HG03457 (cell line): Measurements from ENCODE around the gene RDH14.

Experiments used
- ATAC-seq: cut with Tn5 transposase; IDR thresholded peaks from one replicate; pipeline ENCODE4 v1.9.1; 2021; ENCODE audit warnings: moderate number of reproducible peaks; ENCODE audit not compliant: unreplicated experiment

Gene RDH14

GRCh38 chr2:18560031-18560796, at the start of gene RDH14:
Gene RDH14 (minus strand): TSS chr2:18560653. CDS start chr2:18560572, 81 bp downstream.
- ATAC-seq: peak; percentile 94

DNA sequence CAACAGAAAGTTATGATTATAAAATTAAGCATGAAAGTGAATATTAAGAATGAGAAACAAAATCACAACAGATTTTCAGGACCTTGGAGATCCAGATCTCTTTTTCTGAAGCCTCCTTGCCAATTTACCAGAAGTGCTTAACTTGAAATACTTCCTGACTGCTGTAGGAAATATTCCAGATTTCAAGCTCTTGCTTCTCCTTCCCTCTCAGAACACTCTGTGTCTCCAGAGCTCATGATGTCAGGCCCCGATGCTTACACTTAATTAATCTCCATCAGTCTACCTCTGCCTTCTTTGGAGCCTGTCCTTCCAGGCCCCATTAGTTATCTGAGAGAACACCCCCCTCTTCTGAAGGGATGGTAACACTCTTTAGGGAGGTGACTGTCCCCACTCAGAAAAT, 49.6 kb upstream of the RDH14 start:
- no peak for ATAC-seq

DNA sequence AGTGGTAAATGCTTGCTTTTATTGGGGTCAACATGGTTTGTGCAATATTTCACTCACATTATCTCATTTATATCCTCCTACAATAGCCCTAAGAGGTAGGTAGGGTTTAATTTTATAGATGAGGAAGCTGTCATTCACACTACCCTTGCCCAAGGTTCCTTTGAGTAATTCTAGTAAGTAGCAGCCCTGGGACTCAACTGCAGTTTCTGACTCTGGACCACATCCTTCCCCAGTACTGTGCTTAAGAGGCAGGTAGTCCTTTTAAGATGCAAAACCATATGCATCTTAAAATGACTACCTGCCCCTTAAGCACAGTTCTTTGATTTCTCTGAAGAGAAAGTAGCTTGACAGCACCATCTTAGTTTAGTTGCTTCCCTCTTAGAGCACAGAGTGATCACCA, 44.7 kb upstream of the RDH14 start:
- no peak for ATAC-seq

- ATAC-seq: no peak
Observed at GRCh38 chr2:18604531-18604885, 44.1 kb upstream of the RDH14 start.

DNA sequence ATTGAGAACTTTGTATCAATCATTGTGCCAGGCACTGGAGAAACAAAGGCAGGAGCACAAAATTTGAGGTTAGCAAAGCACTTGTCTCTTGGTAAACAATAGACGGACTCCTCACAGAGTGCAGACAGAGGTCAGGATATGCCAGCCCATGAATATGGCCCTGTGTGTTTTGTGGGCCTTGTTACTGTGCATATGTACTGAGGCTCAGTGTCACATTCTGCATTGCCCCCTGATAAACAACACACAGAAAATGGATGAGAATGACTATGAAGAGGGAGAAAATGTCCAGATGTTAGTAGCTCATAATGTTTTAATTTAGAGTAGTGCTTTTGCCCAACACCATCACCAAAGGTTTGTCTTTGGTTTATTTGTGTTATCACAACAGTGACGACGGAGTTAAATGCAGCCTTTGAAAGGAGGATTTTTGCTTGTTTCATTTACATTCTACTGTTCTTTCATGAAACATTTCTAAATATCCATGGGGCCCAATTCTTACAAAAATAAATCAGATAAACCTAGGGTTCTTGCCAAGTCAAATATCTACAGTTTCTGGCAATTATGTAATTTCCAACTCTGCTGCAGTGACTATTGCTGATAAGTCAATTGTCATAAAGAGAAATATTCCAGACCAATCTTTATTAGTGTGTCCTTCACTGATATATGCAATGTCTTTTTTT, 43.5 kb upstream of the RDH14 start:
- no peak for ATAC-seq

DNA sequence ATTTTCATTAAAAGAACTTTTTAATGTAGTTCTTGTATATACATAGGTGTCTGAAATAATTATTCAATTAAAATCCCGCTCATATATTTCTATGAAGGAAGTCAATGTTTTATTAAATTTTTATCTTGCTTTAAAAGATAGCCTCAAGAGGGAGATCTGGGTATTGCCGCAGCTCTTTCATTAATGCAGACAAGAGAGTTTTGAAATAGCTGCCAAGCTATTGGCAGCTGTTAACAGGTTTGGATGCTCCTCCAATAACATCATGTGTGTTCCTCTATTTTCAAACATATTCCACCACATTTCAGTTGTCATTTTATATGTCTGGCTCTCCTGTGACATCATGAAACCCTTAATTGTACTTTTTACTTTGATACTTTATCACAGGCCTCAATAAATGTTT, 41.8 kb upstream of the RDH14 start:
- ATAC-seq: no peak

DNA sequence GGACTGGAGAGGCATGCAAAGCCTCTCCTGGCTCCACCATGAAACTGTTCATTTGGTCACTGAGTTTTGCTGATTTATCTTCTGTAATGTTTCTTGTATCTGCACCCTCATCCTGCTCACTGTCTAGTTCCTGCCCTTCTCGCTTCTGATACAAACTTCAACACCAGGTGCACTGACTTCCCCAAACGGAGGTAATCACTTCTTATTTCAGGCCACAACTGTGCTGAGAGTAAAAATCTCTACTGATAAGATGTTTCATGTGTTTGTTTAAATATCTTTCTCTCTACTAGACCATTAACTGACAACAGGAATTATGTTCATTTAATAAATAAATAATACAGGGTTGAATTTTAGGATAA, 39.8 kb upstream of the RDH14 start:
- no peak for ATAC-seq

DNA sequence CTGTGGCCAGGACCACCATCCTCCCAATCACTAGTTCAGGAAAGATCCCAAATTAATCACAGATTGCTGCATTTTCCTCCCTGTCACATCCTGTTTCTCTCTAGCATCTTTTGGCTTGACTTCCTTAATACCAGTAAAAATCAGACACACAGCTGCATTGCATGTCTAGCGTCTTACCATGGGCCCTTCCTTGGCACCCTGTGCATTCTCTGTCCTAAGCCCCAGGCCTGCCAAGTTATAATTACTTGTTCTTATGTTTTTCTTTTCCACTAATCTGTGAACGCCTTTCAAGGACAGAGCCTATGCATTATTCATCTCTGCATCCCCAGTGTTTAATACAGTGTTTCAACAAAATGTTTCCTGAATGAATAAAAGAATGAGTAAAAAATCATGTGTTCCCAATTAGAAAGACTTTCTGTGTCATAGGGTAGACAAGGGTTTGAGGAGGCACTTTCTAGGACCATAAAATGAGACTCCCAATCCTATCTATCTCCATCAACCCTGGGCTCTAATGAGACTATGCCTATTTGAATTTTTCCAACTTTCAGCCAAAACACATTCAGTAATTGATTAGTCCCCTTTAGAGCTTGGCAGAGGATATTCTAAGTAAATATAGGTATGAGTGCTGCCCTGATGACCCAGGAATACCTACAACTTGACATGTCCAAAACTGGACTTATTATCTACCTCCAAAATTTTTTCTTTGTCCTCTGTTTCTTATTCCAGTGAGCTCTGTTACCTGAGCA, 39.2 kb upstream of the RDH14 start:
- ATAC-seq: no peak

DNA sequence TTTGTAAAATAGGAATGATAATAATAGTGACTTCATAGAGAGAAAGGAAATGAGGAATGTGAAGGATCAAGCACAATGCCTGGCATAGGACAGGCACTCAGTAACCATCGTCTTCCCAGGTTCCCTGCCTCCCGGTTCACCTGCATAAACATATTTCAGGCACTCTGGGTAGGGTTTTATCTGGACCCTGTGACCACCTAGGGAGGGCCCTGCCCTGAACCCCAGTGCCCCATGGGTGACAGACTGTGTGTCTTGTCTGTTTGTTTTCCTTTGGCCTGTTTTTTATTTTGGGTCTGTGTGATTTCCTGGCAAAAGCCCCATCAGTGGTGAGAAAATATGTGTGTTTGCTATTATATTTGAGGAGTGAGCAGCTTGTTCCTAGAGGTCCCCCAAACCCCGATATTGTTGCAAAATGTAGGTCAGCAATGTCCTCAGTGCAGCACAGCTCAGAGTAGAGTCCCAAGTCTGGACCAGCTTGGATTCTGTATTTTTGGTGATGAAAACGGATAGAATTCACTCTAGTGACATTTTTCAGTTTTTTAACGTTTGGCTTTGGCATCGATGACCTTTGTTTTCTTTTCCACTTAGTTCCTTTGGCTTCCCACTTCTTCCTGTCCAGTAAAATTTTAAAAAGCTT, 38.5 kb upstream of the RDH14 start:
- ATAC-seq: no peak

GRCh38 chr2:18597618-18598017, 37.2 kb upstream of the RDH14 start:
- ATAC-seq: no peak

- ATAC-seq: no peak
Observed at GRCh38 chr2:18596993-18597392, 36.5 kb upstream of the RDH14 start.

GRCh38 chr2:18593496-18593895, 33.0 kb upstream of the RDH14 start:
- ATAC-seq: no peak

GRCh38 chr2:18592372-18592771, 31.9 kb upstream of the RDH14 start:
- no peak for ATAC-seq

DNA sequence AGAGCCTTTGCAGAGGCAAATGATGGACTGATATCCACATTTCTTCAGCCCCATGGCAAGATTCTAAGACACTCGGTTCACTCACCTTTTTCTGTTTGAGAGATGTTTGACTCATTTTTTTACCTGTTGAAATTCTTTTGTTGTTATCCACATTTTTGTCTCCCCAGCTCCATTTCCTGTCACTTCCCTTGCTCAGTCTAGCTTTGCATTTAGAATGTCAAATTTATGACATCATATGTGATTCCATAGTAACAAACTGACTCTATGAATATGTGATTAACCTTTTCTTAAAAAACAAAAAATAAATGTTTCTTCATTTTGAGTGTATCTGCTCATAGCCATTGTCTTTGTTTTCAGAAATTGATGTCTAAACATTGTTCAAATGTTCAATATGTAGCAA, 28.9 kb upstream of the RDH14 start, which contains the start of gene NT5C1B:
Gene NT5C1B (minus strand): TSS at position 216 of the 400 bp plus-strand sequence. CDS start 101 bp downstream, at position 115.
- no peak for ATAC-seq

DNA sequence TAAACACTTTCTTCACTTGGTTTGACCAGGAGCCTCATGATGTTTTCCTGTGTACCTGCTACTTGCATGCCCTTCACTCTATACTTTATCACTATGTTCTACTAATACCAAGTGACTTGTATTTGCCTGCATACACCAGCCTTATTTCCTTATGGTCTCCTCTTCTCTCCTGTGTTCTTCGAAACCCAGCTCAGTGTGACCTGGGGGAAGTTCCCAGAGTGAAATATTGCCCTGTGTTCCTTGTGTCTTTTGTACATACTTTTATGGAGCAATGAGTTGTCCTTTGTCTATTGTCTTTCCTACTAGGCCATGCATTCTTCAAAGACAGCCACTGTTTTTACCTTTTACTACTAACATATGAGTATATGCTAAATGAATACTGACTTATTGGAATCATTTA, 28.3 kb upstream of the RDH14 start:
- ATAC-seq: no peak

DNA sequence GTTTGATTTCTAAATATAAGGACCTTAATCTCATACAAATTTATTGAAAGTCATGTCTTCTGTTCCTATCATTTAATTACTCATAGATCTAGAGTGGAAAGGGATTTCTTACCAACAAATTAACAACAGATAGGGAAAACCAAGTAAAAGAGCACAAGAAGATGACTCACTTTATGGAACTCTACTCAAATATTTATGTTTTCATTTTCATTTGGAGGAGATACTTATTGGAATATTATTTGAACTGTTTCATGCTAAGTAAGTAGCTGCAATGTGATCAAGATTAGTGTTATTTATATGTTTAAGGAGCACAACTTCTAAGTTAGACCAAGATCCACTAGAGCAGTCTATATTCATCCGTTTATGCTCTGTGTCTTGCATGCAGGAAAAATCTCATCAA, 27.6 kb upstream of the RDH14 start:
- ATAC-seq: no peak

GRCh38 chr2:18585526-18585925, 25.1 kb upstream of the RDH14 start:
- no peak for ATAC-seq

- no peak for ATAC-seq
Observed at GRCh38 chr2:18584608-18584954, 24.1 kb upstream of the RDH14 start.

GRCh38 chr2:18583905-18584607, 23.6 kb upstream of the RDH14 start:
- no peak for ATAC-seq

GRCh38 chr2:18580606-18581005, 20.2 kb upstream of the RDH14 start:
- no peak for ATAC-seq

- ATAC-seq: no peak
Observed at GRCh38 chr2:18578033-18578432, 17.6 kb upstream of the RDH14 start.
